Lower leg skin (tissue), 4 donors: ENCODE results near the gene CYP8B1. TPM values are rescaled to one million over a fixed set of nuclear protein-coding genes. Genes with fewer than 3 reads are reported as not detected.

Experiments used
- DNase-seq, 2 donors: peaks; one replicate each; pipeline ENCODE4 v3.0.0-alpha.2; 2019; ENCODE audit warnings: low spot score in 2 of 2
- H3K4me3 ChIP-seq: fragments of 200-600 bp; sonication (generic); 2 replicates; pipeline ENCODE4 v1.5.1; 2017; ENCODE audit warnings: mild to moderate bottlenecking, low read depth; ENCODE audit not compliant: poor library complexity, severe bottlenecking
- CTCF ChIP-seq, 3 donors: fragments of 450-650 bp; IDR thresholded peaks; one replicate each; pipeline ENCODE4 v1.5.1; 2016; ENCODE audit warnings: antibody characterized with exemption in 3 of 3, mild to moderate bottlenecking in 3 of 3, moderate library complexity in 2 of 3
- POLR2A ChIP-seq, 2 donors: fragments of 450-650 bp; IDR thresholded peaks; one replicate each; pipeline ENCODE4 v1.6.1; 2016 to 2017; ENCODE audit warnings: antibody characterized with exemption in 2 of 2, mild to moderate bottlenecking in 1 of 2, moderate library complexity in 1 of 2
- WGBS, 2 donors: methylation state at CpG; one replicate each; pipeline ENCODE4 v1.1.5; 2018; 5-methylcytosine and 5-hydroxymethylcytosine counted together
- intact Hi-C: fragments of 100-400 bp; cut with DNase I; formaldehyde crosslinking; loops from one replicate; pipeline ENCODE4 v1.15.0; 2023; ENCODE audit warnings: low total_unique reads
- total RNA-seq, 4 donors: library from RNA; depleted of rRNA; stranded (reverse); fragments of >200 nt; gene quantifications; one replicate each; pipeline ENCODE4 v1.1.0, GENCODE V29; 2016

CYP8B1 gene
- total RNA-seq, 4 donors from 2014 or later, result not detected

GRCh38 chr3:42827023-42827422 is 48.7 kb downstream of the CYP8B1 start:
- H3K4me3 ChIP-seq, result no peak overlapping the region
- intact Hi-C loops, result loop anchor here (5.0 kb wide), 1 partner anchor 55 kb away; no protein-coding TSS in a partner anchor
- DNase-seq, result no peak
- TF ChIP-seq POLR2A (IDR thresholded peaks at IDR 0.05) (no peak), CTCF (IDR thresholded peaks at IDR 0.05) (no peak)

- H3K4me3 ChIP-seq, result no peak overlapping the region
- no peak for TF ChIP-seq POLR2A (IDR thresholded peaks at IDR 0.05)
- no peak for TF ChIP-seq CTCF (IDR thresholded peaks at IDR 0.05)
- intact Hi-C loops, result loop anchor here (5.0 kb wide), 1 partner anchor 56 kb away; no protein-coding TSS in a partner anchor
- no peak for DNase-seq
Observed at GRCh38 chr3:42826141-42826540, 49.5 kb downstream of the CYP8B1 start.

- TF ChIP-seq CTCF (IDR thresholded peaks at IDR 0.05), result no peak
- no peak for TF ChIP-seq POLR2A (IDR thresholded peaks at IDR 0.05)
- H3K4me3 ChIP-seq, result no peak overlapping the region
- 42 to 49% methylated on average over 2 of the region's 2 CpGs for WGBS, 2 donors
- no peak for DNase-seq
- intact Hi-C loops, result no loop called here
Observed at GRCh38 chr3:42823351-42823750, 52.3 kb downstream of the CYP8B1 start.

GRCh38 chr3:42822828-42823227 is 52.9 kb downstream of the CYP8B1 start:
- DNase-seq, result no peak
- 78% methylated on average over 3 of the region's 3 CpGs for WGBS, 2 donors
- no peak for TF ChIP-seq CTCF (IDR thresholded peaks at IDR 0.05)
- TF ChIP-seq POLR2A (IDR thresholded peaks at IDR 0.05), result no peak
- intact Hi-C loops, result no loop called here
- no peak overlapping the region for H3K4me3 ChIP-seq

Other genes with a start within 250 kb of the CYP8B1 start
- gene ZBTB47, start 222.2 kb downstream of the CYP8B1 start, total RNA-seq, result 10 to 100 TPM; 14.4 to 25.8 (median 21.2) TPM
- gene KLHL40, start 190.3 kb downstream of the CYP8B1 start, total RNA-seq, result not detected
- gene HHATL, start 173.1 kb downstream of the CYP8B1 start, total RNA-seq, result 1 to 10 TPM in 2 of 4 donors, under 1 TPM in 1, not detected in 1; 0.34 to 6.1 (median 1.5) TPM
- under 1 TPM in 1 of 4 donors, not detected in 3; 0.06 TPM for gene CCDC13, start 102.6 kb downstream of the CYP8B1 start, total RNA-seq
- 100 to 1,000 TPM in 3 of 4 donors, 10 to 100 TPM in 1; 45.1 to 123 (median 114) TPM for gene HIGD1A, start 71.4 kb downstream of the CYP8B1 start, total RNA-seq
- gene ACKR2, start 66.4 kb downstream of the CYP8B1 start, total RNA-seq, result 1 to 10 TPM; 3.7 to 6.3 (median 4.5) TPM
- gene ZNF662, start 30.3 kb upstream of the CYP8B1 start, total RNA-seq, result 10 to 100 TPM; 13.5 to 16.8 (median 16.1) TPM
- gene GASK1A, start 103.4 kb upstream of the CYP8B1 start, total RNA-seq, result 1 to 10 TPM; 1.4 to 5.6 (median 3.3) TPM
- 10 to 100 TPM; 16.5 to 27.6 (median 23.5) TPM for gene POMGNT2, start 230.2 kb upstream of the CYP8B1 start, total RNA-seq